HG02623 (cell line): ENCODE data around the gene PTPRD.
"Not testable (repeated sequence)": the region's sequence is repeated elsewhere in the genome, so short reads cannot be mapped to it uniquely, and the experiment has no call there.

ENCODE experiments used
- ATAC-seq: cut with Tn5 transposase; IDR thresholded peaks from one replicate; pipeline ENCODE4 v1.9.1; 2021; ENCODE audit warnings: moderate library complexity; ENCODE audit not compliant: unreplicated experiment

The PTPRD gene

DNA sequence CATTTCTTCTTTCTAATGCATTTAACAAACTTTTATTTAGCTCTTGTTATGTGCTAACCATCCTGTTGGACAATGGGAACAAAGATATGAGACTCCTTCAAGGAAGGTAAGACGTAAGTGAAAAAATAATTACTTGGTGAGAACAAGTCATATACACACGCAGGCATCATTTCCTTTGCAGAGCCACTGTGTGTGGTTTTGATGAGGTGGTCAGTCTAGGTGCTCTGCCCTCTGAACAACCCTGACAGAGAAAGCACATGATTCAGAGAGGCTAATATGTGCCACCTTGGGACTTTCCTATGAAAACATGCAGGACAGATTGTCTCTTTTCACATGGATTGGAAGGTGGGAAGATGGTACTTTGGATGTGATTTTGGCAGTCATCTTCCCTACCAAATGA lies 1650.7 kb downstream of the PTPRD start:
- no peak for ATAC-seq

DNA sequence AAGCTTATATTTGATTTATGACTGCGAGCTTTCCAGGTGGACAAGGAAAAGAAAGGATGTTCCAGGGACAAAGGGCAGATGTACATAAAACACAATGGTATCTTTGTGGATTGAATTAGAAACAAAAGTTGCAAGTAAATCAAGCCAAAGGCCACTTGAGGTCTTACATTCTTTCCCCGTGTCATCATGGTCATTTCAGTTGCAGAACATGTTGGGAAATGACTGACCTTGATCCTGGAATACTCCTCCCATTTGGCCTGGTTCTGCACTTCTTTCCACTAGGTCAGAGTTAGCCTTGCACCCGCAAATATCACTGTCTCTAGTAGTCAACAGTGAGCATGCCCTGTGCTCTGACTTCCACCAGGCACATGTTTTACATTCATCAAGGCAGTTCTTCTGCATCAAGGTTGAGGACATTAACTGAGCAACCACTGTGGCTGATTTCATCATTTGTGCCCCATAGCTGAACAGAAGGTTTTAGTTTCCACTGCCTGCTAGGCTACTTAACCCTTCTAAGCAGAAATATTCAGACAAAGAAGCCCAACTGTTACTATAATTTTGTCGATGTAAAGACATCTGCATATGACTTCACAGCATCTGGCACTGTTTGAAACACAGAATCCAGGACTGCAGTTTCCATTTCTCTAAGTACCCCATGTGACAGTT lies 1651.5 kb downstream of the PTPRD start:
- ATAC-seq, result no peak

DNA sequence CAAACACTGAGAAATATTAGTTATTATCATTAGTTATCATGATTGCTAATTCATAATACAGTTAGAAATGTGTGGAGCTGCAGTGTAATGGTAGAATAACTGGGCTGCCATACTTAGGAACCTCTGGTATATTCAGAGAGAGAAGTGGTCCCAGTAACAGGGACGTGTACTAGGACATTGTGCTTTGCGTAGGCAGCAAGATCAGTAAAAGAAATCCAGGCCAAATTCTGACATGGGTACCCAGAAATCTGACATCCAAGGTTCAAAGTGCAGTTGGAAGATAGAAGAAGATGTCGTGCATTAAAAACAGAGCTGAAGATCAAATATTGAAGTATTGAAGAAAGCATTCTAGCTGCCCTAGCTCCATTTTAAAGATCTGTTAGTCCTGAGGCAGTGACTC lies 1652.5 kb downstream of the PTPRD start:
- ATAC-seq, result no peak

DNA sequence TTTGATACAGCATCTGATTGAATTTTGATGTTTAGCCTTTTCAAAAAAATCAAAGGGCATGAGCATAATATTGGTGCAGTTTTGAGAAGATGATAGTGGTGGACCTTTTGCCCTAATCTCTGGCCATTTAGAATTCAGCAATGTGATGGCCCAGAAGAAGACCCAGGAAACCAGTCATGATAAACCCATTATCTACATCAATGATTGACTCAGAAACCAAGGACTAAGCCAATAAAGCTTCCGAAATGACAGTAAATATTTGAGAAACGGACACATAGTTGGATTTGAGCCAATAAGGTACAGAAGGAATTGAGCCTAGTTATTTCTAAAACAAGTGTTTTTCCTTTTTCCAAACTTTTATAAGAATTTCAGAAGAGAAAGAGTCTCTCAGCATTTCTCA lies 1654.4 kb downstream of the PTPRD start:
- no peak for ATAC-seq

DNA sequence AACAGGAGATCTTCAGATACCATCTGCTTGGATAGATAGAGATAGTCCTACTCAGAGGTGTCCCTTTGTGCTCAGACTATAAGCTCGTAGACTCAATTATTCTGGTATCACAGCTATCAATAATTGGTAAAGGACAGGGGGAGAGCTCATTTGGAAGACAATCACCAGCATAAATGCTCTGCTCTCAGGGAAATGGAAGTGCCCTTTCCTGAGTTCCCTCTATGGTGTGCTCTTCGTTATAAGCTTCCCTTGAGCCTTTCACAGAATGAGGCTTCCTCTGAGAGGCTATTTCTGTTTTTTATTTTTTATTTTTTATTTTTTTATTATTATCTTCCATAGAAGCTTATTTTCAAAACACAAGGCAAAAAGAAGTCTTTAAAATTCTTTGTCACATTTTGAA lies 1657.5 kb downstream of the PTPRD start:
- ATAC-seq, result no peak

DNA sequence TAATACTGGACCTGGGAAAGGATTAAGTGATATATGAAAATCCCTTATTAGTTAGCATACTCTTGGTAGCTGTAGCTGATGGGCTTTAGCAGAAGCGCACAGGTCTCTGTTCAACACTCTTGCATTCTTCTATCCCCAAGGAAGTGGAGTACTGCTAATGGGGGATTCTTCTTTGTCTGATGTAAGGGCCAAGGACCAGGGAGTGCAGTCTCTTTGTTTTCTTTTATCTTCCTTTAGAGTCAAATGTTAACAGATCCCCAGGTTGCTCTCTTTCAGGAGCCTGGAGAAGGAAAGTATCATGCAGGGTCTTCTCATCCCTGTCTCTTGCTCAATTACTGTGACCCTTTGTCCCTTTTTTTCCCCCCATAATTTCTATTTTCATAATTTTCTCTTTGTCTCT lies 1666.3 kb downstream of the PTPRD start:
- ATAC-seq, result no peak

DNA sequence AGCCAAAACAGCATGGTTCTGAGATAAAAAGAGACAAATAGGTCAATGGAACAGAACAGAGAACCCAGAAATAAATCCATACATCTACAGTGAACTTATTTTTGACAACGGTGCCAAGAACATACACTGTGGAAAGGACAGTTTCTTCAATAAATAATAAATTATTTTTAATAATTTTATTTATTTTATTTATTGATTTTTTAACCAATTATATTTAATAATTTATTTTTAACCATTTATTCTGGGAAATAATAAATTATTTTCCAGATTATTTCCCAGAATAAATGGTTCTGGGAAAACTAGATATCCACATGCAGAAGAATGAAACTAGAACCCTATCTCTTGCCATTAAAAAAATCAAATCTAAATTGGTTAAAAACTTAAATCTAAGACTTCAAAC lies 1669.4 kb downstream of the PTPRD start:
- ATAC-seq, result no peak

DNA sequence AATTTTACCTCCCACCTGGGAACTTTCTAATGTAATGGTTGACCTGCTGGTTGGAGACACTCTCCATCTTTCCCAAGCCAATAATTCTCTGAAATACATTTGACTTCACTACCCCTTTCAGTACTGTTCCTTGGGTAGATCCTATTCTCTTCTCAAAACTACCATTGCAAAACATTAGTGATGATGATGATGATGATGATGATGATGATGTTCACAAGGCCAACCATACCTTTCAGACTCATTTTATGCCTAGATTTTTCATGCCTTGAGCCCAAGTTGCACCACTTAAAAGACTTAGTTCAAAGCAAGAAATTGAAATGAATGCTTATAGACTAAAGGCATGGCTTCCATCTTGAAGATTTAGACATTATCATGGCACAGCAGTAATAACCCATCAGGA lies 1672.2 kb downstream of the PTPRD start:
- no peak for ATAC-seq

DNA sequence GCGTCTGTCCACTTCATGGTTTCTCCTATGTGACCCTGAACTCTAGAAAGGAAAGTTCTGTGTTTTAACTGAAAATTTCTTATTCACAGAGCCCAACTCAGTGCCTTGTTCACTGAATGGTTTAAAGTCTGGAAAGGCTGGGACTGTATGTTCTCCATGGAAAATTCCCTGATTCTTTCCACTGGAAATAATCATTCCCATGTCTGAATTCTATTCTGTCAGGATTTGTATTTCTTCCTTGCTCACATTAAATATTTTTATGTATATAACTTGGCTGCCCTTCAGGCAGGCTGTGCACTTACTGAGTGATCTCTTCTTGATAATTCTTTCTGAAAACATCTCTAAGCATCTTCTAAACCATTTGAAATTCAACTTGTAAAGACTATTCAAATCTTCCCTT lies 1686.3 kb downstream of the PTPRD start:
- no peak for ATAC-seq

DNA sequence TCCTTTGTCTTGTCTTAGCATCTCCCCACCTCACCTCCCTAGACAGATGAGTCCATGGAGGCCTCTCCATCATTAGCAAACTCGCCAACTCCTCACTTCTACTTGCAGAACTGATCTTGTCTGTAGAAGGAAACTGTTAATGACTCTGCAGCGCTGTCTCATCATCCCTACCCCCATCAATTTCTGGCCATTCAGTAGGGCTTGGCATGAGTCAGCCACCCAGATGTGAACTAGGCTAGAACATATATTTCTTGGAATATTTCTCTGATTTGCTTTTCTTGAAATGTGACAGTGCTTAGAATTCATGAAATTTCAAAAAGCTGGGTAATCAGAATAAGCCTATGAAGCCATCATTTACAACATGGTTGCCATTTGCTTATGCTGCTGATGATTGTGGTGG lies 1688.2 kb downstream of the PTPRD start:
- ATAC-seq, result no peak

DNA sequence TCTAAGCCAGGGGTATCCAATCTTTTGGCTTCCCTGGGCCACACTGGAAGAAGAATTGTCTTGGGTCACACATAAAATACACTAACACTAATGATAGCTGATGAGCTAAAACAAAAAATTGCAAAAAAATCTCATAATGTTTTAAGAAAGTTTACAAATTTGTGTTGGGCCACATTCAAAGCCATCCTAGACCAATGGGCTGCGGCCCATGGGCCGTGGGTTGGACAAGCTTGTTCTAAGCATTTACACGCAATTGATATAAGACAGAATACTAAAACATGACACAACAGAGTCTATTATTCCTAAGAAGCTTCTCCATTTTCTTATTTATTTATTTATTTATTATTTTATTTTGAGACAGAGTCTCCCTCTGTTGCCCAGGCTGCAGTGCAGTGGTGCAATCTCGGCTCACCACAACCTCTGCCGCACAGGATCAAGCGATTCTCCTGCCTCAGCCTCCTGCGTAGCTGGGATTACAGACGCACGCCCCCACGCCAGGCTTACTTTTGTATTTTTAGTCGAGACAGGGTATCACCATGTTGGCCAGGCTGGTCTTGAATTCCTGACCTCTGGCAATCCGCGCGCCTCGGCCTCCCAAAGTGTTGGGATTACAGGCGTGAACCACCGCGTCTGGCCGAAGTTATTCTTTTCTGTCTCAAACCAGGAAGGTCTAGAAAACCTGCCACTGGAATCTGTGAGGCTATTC lies 1692.2 kb downstream of the PTPRD start:
- not testable (repeated sequence) for ATAC-seq

DNA sequence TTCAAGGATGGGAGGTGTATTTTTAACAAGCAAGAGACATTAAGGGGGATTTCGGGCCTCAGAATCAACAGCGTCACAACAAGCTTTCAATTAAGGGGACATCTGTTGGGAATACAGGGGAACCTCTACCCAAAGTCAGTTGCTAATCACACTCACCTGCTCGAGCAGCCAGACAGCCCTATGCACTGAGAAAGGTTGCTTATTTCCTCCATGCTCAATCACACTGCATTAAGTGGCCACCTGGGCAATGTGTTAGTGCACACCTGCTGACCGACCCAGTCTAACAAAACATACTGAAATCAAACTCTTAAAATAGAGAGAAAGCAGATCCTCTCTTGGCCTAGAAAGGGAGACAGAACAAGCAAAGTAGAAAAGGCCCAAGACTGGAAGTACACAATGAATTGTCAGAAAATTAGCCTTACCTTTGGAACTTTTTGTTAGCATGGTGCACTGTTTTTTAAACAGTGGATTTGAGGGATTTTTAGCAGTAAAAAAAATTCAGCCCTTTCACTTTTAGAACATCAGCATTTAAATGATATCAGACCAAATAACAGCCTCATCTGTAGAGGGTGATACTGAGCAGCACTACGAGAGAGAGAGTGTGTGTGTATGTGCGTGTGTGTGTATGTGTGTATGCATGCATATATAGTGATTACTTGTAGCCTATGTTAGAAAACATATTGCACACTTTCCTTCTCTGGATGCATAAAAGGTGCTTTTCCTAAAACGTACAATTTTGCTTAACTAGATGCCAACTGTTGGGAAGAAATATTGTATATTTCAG lies 1694.7 kb downstream of the PTPRD start:
- ATAC-seq, result no peak

DNA sequence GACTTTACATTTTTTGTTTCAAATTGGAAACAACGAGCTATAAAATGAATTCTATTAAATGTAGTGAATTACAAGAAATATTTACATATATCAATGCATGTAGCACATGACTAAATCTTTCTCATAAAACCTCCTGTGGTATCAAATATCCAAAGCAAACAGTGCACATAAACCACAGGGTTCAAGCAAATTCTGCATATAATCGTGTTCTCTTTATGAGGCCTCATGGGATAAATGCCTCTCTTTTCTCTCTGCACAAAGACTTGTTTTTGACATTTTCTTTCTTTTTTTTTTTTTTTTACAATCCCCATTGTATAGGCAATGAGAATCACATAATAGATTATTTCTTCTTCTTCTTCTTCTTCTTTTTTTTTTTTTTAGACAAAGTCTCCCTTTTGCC lies 1696.0 kb downstream of the PTPRD start:
- ATAC-seq, result no peak

DNA sequence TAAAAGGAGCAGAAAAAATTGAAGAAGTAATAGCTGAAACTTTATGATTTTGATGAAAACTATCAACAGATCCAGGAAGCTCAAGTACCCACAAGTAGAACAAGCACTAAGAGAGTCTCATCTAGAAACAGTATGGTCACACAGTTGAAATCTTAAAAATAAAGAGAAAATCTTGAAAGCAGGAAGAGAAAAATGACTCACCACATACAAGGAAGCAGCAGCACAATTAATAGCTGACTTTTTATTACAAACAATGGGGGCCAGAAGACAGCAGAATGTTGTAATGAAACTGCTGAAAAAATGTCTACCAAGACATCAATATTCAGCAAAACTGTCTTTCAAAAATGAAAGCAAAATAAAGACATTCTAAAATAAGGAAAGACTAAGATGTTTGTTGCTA lies 1704.9 kb downstream of the PTPRD start:
- no peak for ATAC-seq

DNA sequence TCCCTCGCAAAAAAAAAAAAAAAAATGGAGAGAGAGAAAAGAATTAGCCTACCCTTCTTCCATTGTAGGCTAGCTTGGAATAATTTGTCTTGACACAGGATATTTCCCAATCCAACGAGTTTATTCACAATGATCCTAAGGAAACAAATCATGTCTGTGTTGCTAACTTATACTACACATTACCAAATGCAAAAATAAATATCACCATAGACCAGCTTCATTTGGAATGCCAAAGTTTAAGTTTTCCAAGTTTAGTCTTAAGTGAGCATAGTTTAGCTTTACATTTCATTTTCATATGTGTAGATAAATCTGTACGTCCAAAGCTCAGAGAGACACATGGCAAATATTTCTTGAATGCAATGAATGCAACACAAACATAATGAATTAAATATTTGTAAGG lies 1707.1 kb downstream of the PTPRD start:
- no peak for ATAC-seq

DNA sequence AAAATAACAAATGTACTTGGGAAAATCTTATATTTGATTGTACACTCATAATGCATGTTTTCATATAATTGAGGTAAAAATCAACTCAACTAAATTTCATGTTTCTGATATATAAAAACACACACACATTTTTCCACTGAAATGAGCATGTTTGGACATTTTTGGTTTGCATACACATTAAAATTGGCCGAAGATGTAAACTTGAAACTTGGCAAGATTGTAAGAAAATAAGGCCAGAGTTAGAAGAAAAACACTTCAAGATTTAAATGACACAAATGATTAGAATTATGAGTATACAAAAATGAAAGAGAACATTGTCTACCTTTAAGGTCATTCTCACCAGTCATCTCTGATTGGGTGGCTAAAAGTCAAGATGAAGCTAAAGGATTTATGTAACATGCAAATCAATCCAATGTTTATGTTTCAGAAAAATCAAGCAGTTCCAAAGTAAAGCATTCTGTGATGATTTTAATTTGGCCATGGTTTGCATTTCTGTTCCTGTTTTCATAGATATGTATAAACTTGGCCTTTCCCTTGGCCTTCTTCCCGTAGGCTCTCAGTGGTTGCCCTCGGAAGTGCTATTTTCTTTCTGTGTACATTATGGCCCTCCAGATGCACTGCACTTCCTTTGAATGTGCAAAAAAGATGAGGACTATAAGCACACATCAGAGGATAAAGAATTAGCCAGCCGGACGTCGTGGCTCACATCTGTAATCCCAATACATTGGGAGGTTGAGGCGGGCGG lies 1707.9 kb downstream of the PTPRD start:
- no peak for ATAC-seq

DNA sequence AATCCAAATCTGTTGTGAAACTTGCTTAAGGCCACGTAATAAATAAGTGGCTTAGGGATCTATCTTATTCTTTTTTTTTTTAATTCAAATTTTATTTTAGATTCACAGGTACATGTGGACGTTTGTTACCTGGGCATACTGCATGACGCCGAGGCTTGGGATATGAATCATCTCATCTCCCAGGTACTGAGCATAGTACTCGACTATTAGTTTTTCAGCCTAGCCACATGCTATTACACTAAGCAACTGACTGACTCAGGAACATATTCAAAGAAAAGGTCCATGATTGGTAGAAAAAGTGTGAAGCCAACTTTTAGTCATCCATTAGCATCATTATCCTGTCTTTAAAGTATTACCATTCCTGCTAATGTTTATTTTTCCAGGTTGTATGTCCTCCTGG lies 1709.7 kb downstream of the PTPRD start:
- ATAC-seq, result no peak

DNA sequence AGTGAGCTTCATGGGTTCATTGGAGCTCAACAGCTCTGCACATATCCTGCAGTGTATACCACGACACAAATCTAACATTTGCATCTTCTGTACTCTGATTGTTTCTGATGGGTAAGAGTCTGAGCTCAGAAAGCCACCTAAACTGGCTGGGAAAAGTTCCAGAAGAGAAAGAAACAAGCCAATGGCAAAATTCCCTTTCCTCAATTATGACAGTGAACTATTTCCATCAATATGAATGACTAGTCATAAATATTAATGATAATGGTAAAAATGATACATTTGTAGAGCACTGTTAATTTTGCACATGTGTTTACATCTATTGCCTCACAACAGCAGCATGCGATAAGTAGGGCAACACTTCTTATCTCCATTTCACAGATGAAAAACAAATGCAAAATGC lies 1711.7 kb downstream of the PTPRD start:
- ATAC-seq, result no peak

DNA sequence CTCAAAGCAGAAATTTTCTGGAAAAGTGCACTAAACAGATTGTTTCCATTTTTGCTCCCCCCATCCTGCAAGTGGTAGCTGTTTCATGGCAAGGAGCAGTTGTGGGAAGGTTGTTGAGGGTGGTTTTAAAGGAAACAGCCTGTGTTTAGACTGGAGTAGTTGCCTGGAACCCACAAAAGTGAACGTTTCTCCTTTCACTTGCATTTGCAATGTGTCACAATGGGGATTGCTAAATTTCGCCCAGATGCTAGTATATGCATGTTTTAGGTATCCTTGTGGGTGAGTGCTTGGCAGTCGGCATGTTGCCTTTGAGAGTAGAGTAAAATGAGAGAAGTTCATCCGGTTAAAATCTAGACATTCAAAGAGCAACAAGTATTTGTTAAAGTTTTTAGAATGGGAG lies 1713.3 kb downstream of the PTPRD start:
- ATAC-seq, result no peak

DNA sequence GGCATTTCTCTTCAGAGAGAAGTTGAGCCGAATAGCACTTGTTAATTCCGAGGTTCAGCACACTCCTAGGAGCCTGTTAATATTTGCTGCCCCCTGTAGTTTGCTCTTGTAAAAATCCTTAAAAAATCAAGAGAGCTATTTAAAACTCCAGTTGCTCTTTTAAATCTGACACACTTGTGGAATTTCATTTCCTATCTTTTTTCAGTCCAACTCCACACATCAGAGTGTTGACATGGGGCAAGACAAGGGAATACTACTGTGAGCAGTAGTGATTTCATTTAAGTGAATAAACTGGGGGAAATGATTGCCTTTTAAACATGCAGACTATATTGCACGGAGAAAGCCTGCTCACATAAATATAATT lies 1717.0 kb downstream of the PTPRD start:
- ATAC-seq, result no peak

DNA sequence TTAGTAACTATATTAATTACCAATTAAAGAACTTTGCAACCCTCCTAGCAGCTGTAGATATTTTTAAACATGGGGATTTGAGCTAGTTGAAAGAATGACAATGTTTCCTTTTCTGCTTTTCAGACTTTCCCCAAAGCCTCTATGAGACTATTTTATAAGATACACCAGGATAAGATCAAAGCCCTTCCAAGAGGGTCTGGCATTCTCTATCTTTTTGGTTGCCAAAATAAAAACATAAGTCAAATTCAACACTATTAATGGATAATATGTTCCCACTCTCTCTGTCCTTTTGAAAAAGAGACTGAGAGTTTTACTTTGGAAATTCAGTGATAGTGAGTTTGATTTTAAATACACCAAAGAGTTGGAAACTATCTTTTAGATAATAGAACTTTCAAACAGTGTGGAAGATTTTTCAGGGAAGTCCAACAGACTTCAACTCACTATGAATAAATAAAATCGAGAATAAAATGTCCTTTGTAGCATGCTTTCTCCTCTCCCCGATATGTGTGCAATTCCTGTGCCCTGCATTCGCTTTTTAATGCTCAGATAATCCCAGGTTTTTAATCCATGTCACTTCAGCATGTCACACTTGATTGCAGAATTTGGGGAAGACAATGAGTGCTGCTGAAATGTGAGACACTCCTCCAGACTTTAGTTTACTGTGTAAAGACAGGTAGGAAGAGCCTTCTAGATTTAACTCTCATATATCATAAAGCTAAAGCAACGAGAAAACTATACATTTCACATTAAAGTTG lies 1717.5 kb downstream of the PTPRD start:
- ATAC-seq, result no peak
